HG02885 (cell line): ENCODE results near the gene TMEM198.

ENCODE experiments used
- ATAC-seq: cut with Tn5 transposase; IDR thresholded peaks from one replicate; pipeline ENCODE4 v1.9.1; 2021; ENCODE audit warnings: mild to moderate bottlenecking; ENCODE audit not compliant: unreplicated experiment, poor library complexity

TMEM198 gene

GRCh38 chr2:219575566-219576504 lies 32.0 kb downstream of the TMEM198 start:
- no peak for ATAC-seq

- ATAC-seq, result no peak
Observed at GRCh38 chr2:219576505-219577388, 32.9 kb downstream of the TMEM198 start.

GRCh38 chr2:219578811-219579613 lies 35.2 kb downstream of the TMEM198 start:
- no peak for ATAC-seq

GRCh38 chr2:219581346-219581745 lies 37.5 kb downstream of the TMEM198 start:
- ATAC-seq, result no peak

- ATAC-seq, result no peak
Observed at GRCh38 chr2:219591091-219591490, 47.3 kb downstream of the TMEM198 start.

GRCh38 chr2:219592736-219593135 lies 48.9 kb downstream of the TMEM198 start:
- ATAC-seq, result no peak

GRCh38 chr2:219593154-219593553 lies 49.3 kb downstream of the TMEM198 start:
- ATAC-seq, result no peak

- ATAC-seq, result no peak
Observed at GRCh38 chr2:219595256-219595655, 51.4 kb downstream of the TMEM198 start.

- peak; percentile 5 for ATAC-seq
Observed at GRCh38 chr2:219596954-219597551, 53.2 kb downstream of the TMEM198 start.

- peak; percentile 93 for ATAC-seq
Observed at GRCh38 chr2:219597552-219598307, 53.9 kb downstream of the TMEM198 start, which contains the start of gene STK11IP. TSS of gene STK11IP (plus strand) at chr2:219597857. CDS start at chr2:219598120, 263 bp downstream.

GRCh38 chr2:219598308-219599078 lies 54.7 kb downstream of the TMEM198 start:
- no peak for ATAC-seq
